SJSA1 (cell line): Measurements from ENCODE around the gene PVRIG. TPM values are rescaled to one million over a fixed set of nuclear protein-coding genes. Genes with fewer than 3 reads are reported as not detected.
"Not testable (repeated sequence)": the region's sequence is repeated elsewhere in the genome, so short reads cannot be mapped to it uniquely, and the experiment has no call there.

Experiments
- DNase-seq, 2 experiments: peaks; one replicate each; pipeline ENCODE4 v3.0.0-alpha.2; 2015 to 2020; ENCODE audit warnings: low spot score in 2 of 2, low read depth in 1 of 2
- H3K27ac ChIP-seq: fragments of 250-450 bp; sonication (Bioruptor Pico); 2 replicates; pipeline ENCODE4 v1.5.1; 2020; ENCODE audit warnings: mild to moderate bottlenecking, moderate library complexity
- H3K27me3 ChIP-seq: fragments of 250-450 bp; sonication (Bioruptor Pico); replicated peaks from 2 replicates; pipeline ENCODE4 v1.5.1; 2020; ENCODE audit warnings: mild to moderate bottlenecking, moderate library complexity
- H3K36me3 ChIP-seq: fragments of 250-450 bp; sonication (Bioruptor Pico); 2 replicates; pipeline ENCODE4 v1.5.1; 2020; ENCODE audit warnings: mild to moderate bottlenecking
- H3K4me1 ChIP-seq: fragments of 250-450 bp; sonication (Bioruptor Pico); replicated peaks from 2 replicates; pipeline ENCODE4 v1.6.1; 2021; ENCODE audit warnings: mild to moderate bottlenecking
- H3K4me3 ChIP-seq: fragments of 250-450 bp; sonication (Bioruptor Pico); 2 replicates; pipeline ENCODE4 v1.5.1; 2020; ENCODE audit warnings: mild to moderate bottlenecking
- H3K9me3 ChIP-seq: fragments of 250-450 bp; sonication (Bioruptor Pico); replicated peaks from 2 replicates; pipeline ENCODE4 v1.5.1; 2020; ENCODE audit warnings: mild to moderate bottlenecking
- total RNA-seq: library from RNA; depleted of rRNA; stranded (reverse); fragments of >200 nt; shearing (Covaris generic); gene quantifications from 2 replicates; pipeline ENCODE4 v1.2.3, GENCODE V29; 2014

Gene PVRIG
- total RNA-seq, 1 experiment from 2014 or later, result 1.7 TPM

- H3K27ac ChIP-seq, H3K27me3 ChIP-seq, H3K9me3 ChIP-seq, H3K4me3 ChIP-seq, H3K36me3 ChIP-seq: not testable (repeated sequence)
- peak; percentile 64 to 81 for DNase-seq
- H3K4me1 ChIP-seq, result peaks cover 17% of the 10 kb centered on the region
Measured at GRCh38 chr7:100224891-100225290, 5.1 kb downstream of the PVRIG start.

GRCh38 chr7:100234660-100235317, 15.0 kb downstream of the PVRIG start:
- H3K4me1 ChIP-seq, H3K27me3 ChIP-seq, H3K9me3 ChIP-seq, H3K4me3 ChIP-seq, H3K27ac ChIP-seq, DNase-seq, H3K36me3 ChIP-seq: not testable (repeated sequence)

DNA sequence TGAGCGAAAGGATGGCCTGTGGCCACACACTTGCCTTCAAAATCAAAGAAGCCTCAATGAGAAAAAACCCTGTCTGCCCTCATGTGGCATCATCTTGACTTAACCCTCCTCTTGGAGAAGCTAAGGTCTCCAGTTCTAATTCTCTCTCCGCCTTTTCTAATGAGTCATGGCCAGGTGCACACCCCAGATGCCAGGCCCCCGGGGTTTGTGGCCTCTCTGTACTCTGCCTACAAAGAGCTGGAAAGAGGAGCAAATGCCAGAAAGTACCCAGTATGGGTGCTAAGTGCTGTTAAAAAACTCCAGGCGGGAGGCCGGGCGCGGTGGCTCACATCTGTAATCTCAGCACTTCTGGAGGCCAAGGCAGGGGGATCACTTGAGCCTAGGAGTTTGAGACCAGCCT, 20.2 kb downstream of the PVRIG start:
- H3K36me3 ChIP-seq, DNase-seq, H3K9me3 ChIP-seq, H3K4me3 ChIP-seq, H3K27me3 ChIP-seq, H3K27ac ChIP-seq, H3K4me1 ChIP-seq: not testable (repeated sequence)

- DNase-seq, result peak in 1 of 2 experiments; percentile 54
- H3K27ac ChIP-seq, H3K9me3 ChIP-seq, H3K4me3 ChIP-seq, H3K36me3 ChIP-seq, H3K27me3 ChIP-seq: not testable (repeated sequence)
- H3K4me1 ChIP-seq, result peaks cover 15% of the 10 kb centered on the region
Measured at GRCh38 chr7:100243385-100243784, 23.6 kb downstream of the PVRIG start.

- not testable (repeated sequence) for H3K36me3 ChIP-seq, H3K9me3 ChIP-seq, H3K27ac ChIP-seq, H3K4me3 ChIP-seq, DNase-seq, H3K27me3 ChIP-seq
- H3K4me1 ChIP-seq, result peaks cover 15% of the 10 kb centered on the region
Measured at GRCh38 chr7:100244988-100245605, 25.3 kb downstream of the PVRIG start.

GRCh38 chr7:100246121-100246864, 26.5 kb downstream of the PVRIG start:
- peaks cover 15% of the 10 kb centered on the region for H3K4me1 ChIP-seq
- not testable (repeated sequence) for DNase-seq, H3K27ac ChIP-seq, H3K36me3 ChIP-seq, H3K9me3 ChIP-seq, H3K4me3 ChIP-seq, H3K27me3 ChIP-seq

DNA sequence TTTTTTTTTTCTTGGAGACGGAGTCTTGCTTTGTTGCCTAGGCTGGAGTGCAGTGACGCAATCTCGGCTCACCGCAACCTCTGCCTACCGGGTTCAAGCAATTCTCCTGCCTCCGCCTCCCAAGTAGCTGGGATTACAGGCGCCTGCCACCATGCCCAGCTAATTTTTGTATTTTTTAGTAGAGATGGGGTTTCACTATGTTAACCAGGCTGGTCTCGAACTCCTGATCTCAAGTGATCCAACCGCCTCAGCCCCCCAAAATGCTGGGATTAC, 27.1 kb downstream of the PVRIG start:
- H3K36me3 ChIP-seq, H3K9me3 ChIP-seq, DNase-seq, H3K27me3 ChIP-seq, H3K4me3 ChIP-seq, H3K27ac ChIP-seq: not testable (repeated sequence)
- H3K4me1 ChIP-seq, result peaks cover 15% of the 10 kb centered on the region

GRCh38 chr7:100247152-100247757, 27.5 kb downstream of the PVRIG start:
- H3K36me3 ChIP-seq, result no peaks in the 10 kb centered on the region
- H3K27me3 ChIP-seq, result no peaks in the 10 kb centered on the region
- DNase-seq, result peak; percentile 85 to 96
- H3K4me3 ChIP-seq, result no peak overlapping the region
- H3K27ac ChIP-seq, result no peak overlapping the region
- peaks cover 15% of the 10 kb centered on the region for H3K4me1 ChIP-seq
- no peaks in the 10 kb centered on the region for H3K9me3 ChIP-seq

DNA sequence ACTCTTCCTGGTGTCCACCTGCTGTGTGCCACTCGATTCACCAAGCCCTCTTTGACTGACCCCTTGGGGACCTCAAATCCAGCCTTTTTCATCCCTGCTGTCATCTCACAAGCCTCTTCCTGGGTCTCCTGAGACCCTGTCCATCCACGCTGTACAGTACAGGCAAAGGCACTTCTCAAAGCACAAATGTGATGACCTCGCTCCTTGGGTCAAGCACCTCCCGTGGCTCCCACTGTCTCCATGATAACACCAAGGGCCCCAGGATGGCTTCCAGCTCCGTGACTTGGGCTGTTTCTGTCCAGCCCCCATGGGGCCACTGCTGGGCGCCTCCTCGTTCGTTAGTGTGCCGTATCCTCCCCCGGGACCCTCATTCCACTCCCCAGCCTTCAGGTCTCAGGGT, 28.7 kb downstream of the PVRIG start:
- Histone ChIP-seq H3K27me3 (no peaks in the 10 kb centered on the region), H3K36me3 (no peaks in the 10 kb centered on the region), H3K4me1 (peaks cover 13% of the 10 kb centered on the region), H3K27ac (no peak overlapping the region), H3K9me3 (no peaks in the 10 kb centered on the region), H3K4me3 (no peak overlapping the region)
- DNase-seq, result no peak

DNA sequence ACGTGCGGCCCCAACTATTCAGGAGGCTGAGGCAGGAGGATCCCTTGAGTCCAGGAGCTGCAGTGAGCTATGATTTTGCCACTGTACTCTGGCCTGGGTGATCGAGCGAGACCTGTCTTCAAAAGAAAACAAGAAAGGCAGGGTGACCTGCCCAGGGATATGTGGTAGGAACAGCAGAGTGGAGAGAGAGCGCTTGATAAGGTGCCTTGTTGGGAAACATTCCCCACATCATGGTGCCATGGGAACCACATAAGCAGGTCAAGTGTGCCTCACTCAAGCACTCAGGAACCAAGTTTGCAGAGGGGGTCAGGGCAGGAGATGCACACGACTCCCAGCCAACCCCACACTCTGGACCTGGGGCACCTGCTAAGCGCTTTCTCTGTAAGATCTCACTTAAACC, 37.3 kb downstream of the PVRIG start:
- Histone ChIP-seq H3K27me3 (no peaks in the 10 kb centered on the region), H3K36me3 (no peaks in the 10 kb centered on the region), H3K27ac (no peak overlapping the region), H3K4me1 (no peaks in the 10 kb centered on the region), H3K9me3 (no peaks in the 10 kb centered on the region), H3K4me3 (no peak overlapping the region)
- no peak for DNase-seq

DNA sequence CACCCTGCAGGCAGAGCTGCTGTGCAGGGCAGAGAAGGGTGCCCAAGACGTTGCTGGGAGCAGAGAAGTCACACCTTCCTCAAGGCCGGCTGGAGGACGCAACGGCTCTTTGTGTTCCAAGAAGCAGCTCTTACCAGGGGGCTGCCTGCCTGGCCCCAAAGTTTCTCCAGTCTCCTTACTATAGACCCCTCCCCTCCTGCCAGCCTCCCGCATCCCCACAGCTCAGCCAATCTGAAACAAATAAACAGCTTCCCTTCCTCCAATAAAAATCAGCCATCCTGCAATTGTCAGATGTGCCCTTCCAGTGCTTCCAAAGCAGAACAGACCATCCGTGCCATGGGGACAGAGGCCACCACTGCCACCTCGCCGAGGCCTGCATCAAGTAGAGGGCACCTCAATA, 40.2 kb downstream of the PVRIG start:
- not testable (repeated sequence) for H3K27ac ChIP-seq, H3K27me3 ChIP-seq, H3K36me3 ChIP-seq, H3K9me3 ChIP-seq, H3K4me3 ChIP-seq, H3K4me1 ChIP-seq, DNase-seq

DNA sequence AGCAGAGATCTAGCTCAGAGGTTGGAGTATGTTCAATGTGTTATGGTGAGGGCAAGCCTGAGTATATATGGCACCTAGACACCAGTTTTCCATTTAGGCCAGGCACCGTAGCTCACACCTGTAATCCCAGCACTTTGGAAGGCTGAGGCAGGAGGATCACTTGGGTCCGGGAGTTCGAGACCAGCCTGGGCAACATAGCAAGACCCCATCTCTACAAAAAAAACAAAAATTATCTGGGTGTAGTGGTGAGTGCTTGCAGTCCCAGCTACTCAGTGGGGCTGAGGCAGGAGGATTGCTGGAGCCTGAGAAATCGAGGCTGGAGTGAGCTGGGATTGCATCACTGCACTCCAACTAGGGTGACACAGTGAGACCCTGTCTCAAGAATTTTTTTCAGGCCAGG, 43.1 kb downstream of the PVRIG start:
- not testable (repeated sequence) for DNase-seq, H3K4me1 ChIP-seq, H3K27ac ChIP-seq, H3K27me3 ChIP-seq, H3K9me3 ChIP-seq, H3K4me3 ChIP-seq, H3K36me3 ChIP-seq

DNA sequence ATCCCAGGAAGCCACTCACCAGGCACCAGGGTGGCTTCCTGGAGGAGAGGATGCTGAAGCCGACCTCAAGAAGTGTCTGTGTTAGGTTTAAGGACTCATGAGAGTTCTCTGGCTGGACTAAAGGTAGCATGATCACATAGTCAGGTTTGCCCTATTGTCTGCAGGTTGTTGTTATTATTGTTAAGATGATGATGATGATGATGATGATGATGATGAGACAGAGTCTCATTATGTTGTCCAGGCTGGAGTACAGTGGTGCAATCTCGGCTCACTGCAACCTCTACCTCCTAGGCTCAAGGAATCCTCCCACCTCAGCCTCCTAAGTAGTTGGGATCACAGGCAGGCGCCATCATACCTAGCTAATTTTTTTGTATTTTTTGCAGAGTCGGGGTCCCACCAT, 44.5 kb downstream of the PVRIG start:
- not testable (repeated sequence) for H3K9me3 ChIP-seq, H3K36me3 ChIP-seq, DNase-seq, H3K4me1 ChIP-seq, H3K4me3 ChIP-seq, H3K27ac ChIP-seq, H3K27me3 ChIP-seq

GRCh38 chr7:100264669-100265165, 45.0 kb downstream of the PVRIG start:
- not testable (repeated sequence) for H3K36me3 ChIP-seq, H3K27ac ChIP-seq, H3K4me3 ChIP-seq, H3K9me3 ChIP-seq, H3K27me3 ChIP-seq, DNase-seq, H3K4me1 ChIP-seq
